DND-41 (cell line): ENCODE results near the gene PACS2.

ENCODE experiments used
- ATAC-seq: fragments of 200-7000 bp; cut with Tn5 transposase; 3 replicates; pipeline ENCODE4 v1.9.1; 2021; ENCODE audit warnings: low read depth; ENCODE audit not compliant: insufficient read depth
- DNase-seq: peaks from one replicate; pipeline ENCODE4 v3.0.0-alpha.2; 2020
- H2AFZ ChIP-seq: 2 replicates; pipeline ENCODE4 v1.6.0; 2012; ENCODE audit warnings: low read depth, low read length
- H3K27ac ChIP-seq: 2 replicates; pipeline ENCODE4 v1.5.1; 2012; ENCODE audit warnings: low read length, inconsistent platforms
- H3K27me3 ChIP-seq: fragments of 200-600 bp; sonication (generic); 2 replicates; pipeline ENCODE4 v1.6.0; 2012; ENCODE audit warnings: low read length, mild to moderate bottlenecking, inconsistent platforms; ENCODE audit not compliant: insufficient read depth, poor library complexity
- H3K36me3 ChIP-seq: 2 replicates; pipeline ENCODE4 v1.5.1; 2012; ENCODE audit warnings: low read length, inconsistent platforms; ENCODE audit not compliant: insufficient read depth
- H3K4me1 ChIP-seq: 2 replicates; pipeline ENCODE4 v1.5.1; 2012; ENCODE audit warnings: mild to moderate bottlenecking, low read length; ENCODE audit not compliant: insufficient read depth
- H3K4me2 ChIP-seq: 2 replicates; pipeline ENCODE4 v1.6.0; 2012; ENCODE audit warnings: mild to moderate bottlenecking, moderate library complexity, low read length, inconsistent platforms; ENCODE audit not compliant: insufficient read depth
- H3K4me3 ChIP-seq, 2 experiments: fragments of 200-600 bp in 1 of 2; shearing (Covaris generic) in 1 of 2; 2 replicates each; pipeline ENCODE4 v1.5.1; 2012 to 2016; ENCODE audit warnings: inconsistent platforms in 2 of 2, low read length in 2 of 2, mild to moderate bottlenecking in 2 of 2, low read depth in 1 of 2, moderate library complexity in 1 of 2
- H3K79me2 ChIP-seq: 2 replicates; pipeline ENCODE4 v1.6.0; 2012; ENCODE audit warnings: low read length, inconsistent platforms; ENCODE audit not compliant: insufficient read depth
- H3K9ac ChIP-seq: 2 replicates; pipeline ENCODE4 v1.6.0; 2012; ENCODE audit warnings: low read depth, mild to moderate bottlenecking, inconsistent platforms, low read length, moderate library complexity
- H3K9me3 ChIP-seq: 2 replicates; pipeline ENCODE4 v1.5.1; 2012; ENCODE audit warnings: low read length, moderate library complexity, mild to moderate bottlenecking, inconsistent platforms; ENCODE audit not compliant: insufficient read depth, severe bottlenecking
- H4K20me1 ChIP-seq: 2 replicates; pipeline ENCODE4 v1.6.0; 2012; ENCODE audit warnings: low read length; ENCODE audit not compliant: insufficient read depth
- CTCF ChIP-seq: IDR thresholded peaks from 2 replicates; pipeline ENCODE4 v1.5.1; 2012; ENCODE audit warnings: borderline replicate concordance, low read length, moderate library complexity, mild to moderate bottlenecking; ENCODE audit not compliant: poor library complexity, severe bottlenecking; ENCODE audit errors: extremely low read depth
- EZH2 ChIP-seq: IDR thresholded peaks from 3 replicates; pipeline ENCODE4 v1.6.1; 2012; ENCODE audit warnings: borderline replicate concordance, low read depth, mild to moderate bottlenecking, moderate library complexity, low read length, inconsistent platforms; ENCODE audit not compliant: severe bottlenecking

The PACS2 gene

GRCh38 chr14:105374389-105374788, 59.8 kb downstream of the PACS2 start:
- H3K79me2 ChIP-seq: no peaks in the 10 kb centered on the region
- ATAC-seq (no peak), DNase-seq (no peak)
- no peaks in the 10 kb centered on the region for H3K27me3 ChIP-seq
- H3K36me3 ChIP-seq: no peaks in the 10 kb centered on the region
- H3K9ac ChIP-seq: no peak overlapping the region
- H3K4me3 ChIP-seq: no peak overlapping the region
- no peak overlapping the region for H3K4me2 ChIP-seq
- TF ChIP-seq EZH2 (no peak), CTCF (no peak)
- no peak overlapping the region for H3K27ac ChIP-seq
- H2AFZ ChIP-seq: no peak overlapping the region
- H4K20me1 ChIP-seq: peaks cover 6% of the 10 kb centered on the region; the same call in 1 of the 2 replicates
- no peaks in the 10 kb centered on the region for H3K4me1 ChIP-seq
- H3K9me3 ChIP-seq: no peaks in the 10 kb centered on the region

- Histone ChIP-seq H3K27ac (no peak overlapping the region), H2AFZ (no peak overlapping the region), H3K9me3 (no peaks in the 10 kb centered on the region), H3K79me2 (no peaks in the 10 kb centered on the region), H4K20me1 (peaks cover 8% of the 10 kb centered on the region; the same call in 1 of the 2 replicates), H3K4me2 (no peak overlapping the region), H3K36me3 (peaks cover 6% of the 10 kb centered on the region; the same call in 1 of the 2 replicates), H3K27me3 (no peaks in the 10 kb centered on the region), H3K9ac (no peak overlapping the region), H3K4me1 (no peaks in the 10 kb centered on the region), H3K4me3 (no peak overlapping the region)
- no peak for TF ChIP-seq CTCF
- TF ChIP-seq EZH2: no peak
- DNase-seq (no peak), ATAC-seq (no peak)
These were observed 61.1 kb downstream of the PACS2 start for GRCh38 chr14:105375635-105376057.

- Histone ChIP-seq H3K4me2 (no peak overlapping the region), H3K4me1 (no peaks in the 10 kb centered on the region), H3K27ac (no peak overlapping the region), H3K4me3 (no peak overlapping the region), H3K9ac (no peak overlapping the region), H3K79me2 (no peaks in the 10 kb centered on the region), H2AFZ (no peak overlapping the region), H3K27me3 (no peaks in the 10 kb centered on the region), H3K36me3 (peaks cover 6% of the 10 kb centered on the region; the same call in 1 of the 2 replicates), H3K9me3 (no peaks in the 10 kb centered on the region), H4K20me1 (peaks cover 8% of the 10 kb centered on the region; the same call in 1 of the 2 replicates)
- no peak for DNase-seq
- TF ChIP-seq CTCF: no peak
- no peak for TF ChIP-seq EZH2
- peak; percentile 13; the same call in 1 of the 3 replicates for ATAC-seq
These were observed 62.2 kb downstream of the PACS2 start for GRCh38 chr14:105376521-105377440.
